Lower leg skin (tissue), 3 donors: ENCODE results near the gene CBX2.

Source experiments
- CTCF ChIP-seq, 3 donors: fragments of 450-650 bp; IDR thresholded peaks; one replicate each; pipeline ENCODE4 v1.5.1; 2016; ENCODE audit warnings: antibody characterized with exemption in 3 of 3, mild to moderate bottlenecking in 3 of 3, moderate library complexity in 2 of 3
- POLR2A ChIP-seq, 2 donors: fragments of 450-650 bp; IDR thresholded peaks; one replicate each; pipeline ENCODE4 v1.6.1; 2016 to 2017; ENCODE audit warnings: antibody characterized with exemption in 2 of 2, mild to moderate bottlenecking in 1 of 2, moderate library complexity in 1 of 2

DNA sequence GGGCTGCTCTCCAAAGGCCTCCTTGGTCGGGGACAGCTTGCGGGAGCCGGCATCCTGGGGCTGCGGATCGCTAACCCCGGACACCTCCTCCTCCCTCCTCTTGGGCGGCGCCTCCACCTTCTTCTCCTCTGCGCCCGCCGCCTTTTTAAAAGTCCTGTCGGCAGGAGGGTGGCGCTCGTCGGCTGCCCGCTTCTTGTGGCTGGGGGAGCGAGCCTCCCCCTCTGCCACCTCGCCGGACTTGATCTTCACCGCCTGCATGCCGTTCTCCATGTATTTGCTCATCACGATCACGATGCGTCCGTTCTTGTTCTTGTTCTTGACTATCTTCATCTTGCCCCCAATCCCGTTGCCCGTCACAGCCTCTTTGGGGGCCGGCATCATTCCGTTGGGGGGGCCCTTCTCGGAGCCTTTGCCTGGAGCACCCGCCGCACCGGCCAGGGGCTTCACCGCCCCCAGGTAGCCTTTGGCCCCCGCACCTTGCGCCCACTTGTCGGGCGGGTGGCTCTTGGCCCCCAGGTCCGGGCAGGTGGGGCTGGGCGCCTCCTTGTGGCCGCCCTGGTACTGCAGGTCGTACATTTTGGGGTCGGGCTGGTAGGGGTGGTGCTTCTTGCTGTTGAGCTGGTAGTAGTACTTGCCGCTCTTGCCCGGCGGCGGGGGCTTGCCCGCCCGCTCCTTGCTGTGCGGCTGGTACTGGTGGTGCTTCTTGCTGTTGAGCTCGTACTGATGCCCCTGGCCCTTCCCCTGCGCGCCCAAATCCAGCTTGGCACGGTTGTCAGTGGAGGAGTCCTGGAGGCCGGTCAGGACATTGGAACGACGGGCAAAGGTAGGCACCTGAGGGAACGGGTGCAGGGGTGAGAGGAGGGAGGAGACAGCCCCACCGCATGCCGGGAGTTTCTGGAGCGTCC lies 56.9 kb downstream of the CBX2 start:
- no peak for TF ChIP-seq CTCF (IDR thresholded peaks at IDR 0.05)
- no peak for TF ChIP-seq POLR2A (IDR thresholded peaks at IDR 0.05)
